HepG2 (cell line): ENCODE data around the gene NCOA3. TPM values are rescaled to one million over a fixed set of nuclear protein-coding genes. Genes with fewer than 3 reads are reported as not detected.

Experiments
- EZH2 ChIP-seq: conservative IDR thresholded peaks from 2 replicates; pipeline ENCODE4 v1.6.1; 2012; ENCODE audit warnings: mild to moderate bottlenecking, low read depth, low read length, moderate library complexity
- GABPA ChIP-seq, 2 experiments: IDR thresholded peaks; 2 replicates each; pipeline ENCODE4 v1.6.1; 2011 to 2016; ENCODE audit warnings: low read depth in 2 of 2, low read length in 1 of 2, missing biosample characterization in 1 of 2, missing genetic modification characterization in 1 of 2
- HNF4A ChIP-seq: sonication (generic); formaldehyde crosslinking; IDR thresholded peaks from 2 replicates; pipeline ENCODE4 v1.4.0; 2020; ENCODE audit warnings: missing genetic modification reagents
- HOXA5 ChIP-seq: sonication (generic); formaldehyde crosslinking; IDR thresholded peaks from 2 replicates; pipeline ENCODE4 v1.4.0; 2020; ENCODE audit warnings: missing genetic modification reagents
- KLF15 ChIP-seq: sonication (generic); formaldehyde crosslinking; IDR thresholded peaks from 2 replicates; pipeline ENCODE4 v1.8.1; 2023; ENCODE audit warnings: borderline replicate concordance, mild to moderate bottlenecking, inconsistent platforms, missing genetic modification reagents, mixed read lengths
- MAF1 ChIP-seq: sonication (generic); formaldehyde crosslinking; IDR thresholded peaks from 2 replicates; pipeline ENCODE4 v1.5.0; 2020; ENCODE audit warnings: missing genetic modification reagents, borderline replicate concordance
- NFIC ChIP-seq: IDR thresholded peaks from 2 replicates; pipeline ENCODE4 v1.6.1; 2012; ENCODE audit warnings: mild to moderate bottlenecking, low read length, inconsistent platforms
- NR2C2 ChIP-seq: sonication (generic); formaldehyde crosslinking; IDR thresholded peaks from 2 replicates; pipeline ENCODE4 v1.4.0; 2020; ENCODE audit warnings: missing genetic modification reagents, mild to moderate bottlenecking, moderate library complexity, borderline replicate concordance
- REPIN1 ChIP-seq: sonication (generic); formaldehyde crosslinking; IDR thresholded peaks from 2 replicates; pipeline ENCODE4 v1.8.0; 2022; ENCODE audit warnings: missing genetic modification reagents, low read depth, mild to moderate bottlenecking, borderline replicate concordance
- SIX4 ChIP-seq: sonication (generic); formaldehyde crosslinking; IDR thresholded peaks from 2 replicates; pipeline ENCODE4 v1.4.0; 2020; ENCODE audit warnings: missing genetic modification reagents
- SP5 ChIP-seq: IDR thresholded peaks from 2 replicates; pipeline ENCODE4 v1.6.1; 2016; ENCODE audit warnings: low read depth, borderline replicate concordance
- SSRP1 ChIP-seq: IDR thresholded peaks from 2 replicates; pipeline ENCODE4 v1.6.1; 2016; ENCODE audit warnings: control low read depth
- THYN1 ChIP-seq: sonication (generic); formaldehyde crosslinking; IDR thresholded peaks from 2 replicates; pipeline ENCODE4 v1.8.1; 2023; ENCODE audit warnings: low read depth, mild to moderate bottlenecking, moderate library complexity, missing genetic modification reagents, borderline replicate concordance
- WIZ ChIP-seq: sonication (generic); formaldehyde crosslinking; IDR thresholded peaks from 2 replicates; pipeline ENCODE4 v1.5.1; 2020; ENCODE audit warnings: mild to moderate bottlenecking, missing genetic modification reagents
- ZNF180 ChIP-seq: sonication (generic); formaldehyde crosslinking; IDR thresholded peaks from 2 replicates; pipeline ENCODE4 v1.4.0; 2020; ENCODE audit warnings: low read depth, missing genetic modification reagents, borderline replicate concordance
- ZNF382 ChIP-seq: sonication (generic); formaldehyde crosslinking; IDR thresholded peaks from 2 replicates; pipeline ENCODE4 v1.5.0; 2020; ENCODE audit warnings: missing genetic modification reagents, mild to moderate bottlenecking, borderline replicate concordance
- ZNF484 ChIP-seq: sonication (generic); formaldehyde crosslinking; IDR thresholded peaks from 2 replicates; pipeline ENCODE4 v1.5.1; 2020; ENCODE audit warnings: mild to moderate bottlenecking, low read depth, missing genetic modification reagents, borderline replicate concordance
- ZNF567 ChIP-seq: sonication (generic); formaldehyde crosslinking; IDR thresholded peaks from 2 replicates; pipeline ENCODE4 v1.8.1; 2023; ENCODE audit warnings: mild to moderate bottlenecking, missing genetic modification reagents, borderline replicate concordance
- ZNF598 ChIP-seq: sonication (generic); formaldehyde crosslinking; IDR thresholded peaks from 2 replicates; pipeline ENCODE4 v1.5.1; 2020; ENCODE audit warnings: mild to moderate bottlenecking, missing genetic modification reagents, borderline replicate concordance
- ZNF850 ChIP-seq: sonication (generic); formaldehyde crosslinking; conservative IDR thresholded peaks from 2 replicates; pipeline ENCODE4 v1.9.0; 2021; ENCODE audit warnings: mild to moderate bottlenecking, missing genetic modification reagents
- ZSCAN21 ChIP-seq: sonication (generic); formaldehyde crosslinking; IDR thresholded peaks from 2 replicates; pipeline ENCODE4 v1.8.0; 2022; ENCODE audit warnings: mild to moderate bottlenecking, missing genetic modification reagents, moderate library complexity, borderline replicate concordance
- polyA plus RNA-seq, 8 experiments: library from polyadenylated mRNA; depleted of rRNA in 3 of 8; stranded (reverse) in 7 of 8; unstranded in 1 of 8; fragments of >200 nt; fragmentation: Illumina TruSeq in 4 of 8; extraction: Trizol in 4 of 8; gene quantifications; 2 replicates each; pipeline versions ENCODE4 v1.2.1 to v1.2.3, GENCODE V29; 2011 to 2016; ENCODE audit warnings: low read depth in 4 of 8, missing spikeins in 1 of 8, mixed read lengths in 1 of 8; ENCODE audit not compliant: insufficient read depth in 1 of 8
- total RNA-seq, 5 experiments: library from RNA; depleted of rRNA; stranded (reverse); fragments of >200 nt; fragmentation: Illumina TruSeq; extraction: Trizol; gene quantifications; 2 replicates each; pipeline ENCODE4 v1.2.3, GENCODE V29; 2016; ENCODE audit warnings: low read depth in 1 of 5
- TF ChIP-seq, protein P1 (sequence below): sonication (generic); formaldehyde crosslinking; IDR thresholded peaks from 2 replicates; pipeline ENCODE4 v1.4.0; 2020; ENCODE audit warnings: missing genetic modification reagents, borderline replicate concordance
- TF ChIP-seq, protein P2 (sequence below): sonication (generic); formaldehyde crosslinking; IDR thresholded peaks from 2 replicates; pipeline ENCODE4 v1.4.0; 2020; ENCODE audit warnings: missing genetic modification reagents

NCOA3 gene
- total and polyA plus RNA-seq, 2 of the 13 experiments (the other 11 are each of a cell fraction or from before 2014, with no cell fraction given): 35.0 to 56.8 TPM

DNA sequence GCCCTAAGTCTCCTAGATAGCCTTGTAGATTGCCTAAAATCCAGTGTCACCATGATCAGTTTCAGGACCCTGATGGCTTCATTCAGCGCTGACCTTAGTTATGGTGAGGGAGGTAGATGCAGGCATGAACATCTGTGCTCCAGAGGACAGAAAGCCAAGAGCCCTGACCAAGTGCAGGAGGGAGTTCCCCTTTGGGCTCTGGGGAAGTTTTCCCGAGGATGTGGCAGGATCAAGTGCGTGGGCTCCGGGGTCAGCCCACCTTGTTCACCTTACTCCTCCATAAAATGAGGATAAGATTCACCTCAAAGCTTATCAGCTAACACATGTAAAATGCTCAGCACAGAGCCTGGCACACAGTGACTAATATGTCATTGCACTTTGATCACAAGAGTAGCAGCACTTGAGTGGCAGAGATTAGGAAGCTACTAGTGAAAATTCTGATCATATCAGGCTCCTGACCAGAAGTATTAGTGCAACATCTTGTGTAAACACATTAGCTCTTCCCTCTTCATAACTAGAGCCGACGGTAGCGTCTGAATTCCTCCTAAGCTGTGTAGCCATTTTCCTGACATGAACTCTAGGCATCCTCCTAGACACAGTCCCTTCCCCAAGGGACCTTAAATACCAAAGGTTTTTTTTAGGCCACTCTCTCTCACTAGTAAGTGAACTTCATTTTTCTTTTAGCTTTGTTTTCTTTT is 158.4 kb downstream of the NCOA3 start (continued):
- no peak for TF ChIP-seq ZNF484 (CRISPR knock-in tag)
- TF ChIP-seq, protein P1, sequence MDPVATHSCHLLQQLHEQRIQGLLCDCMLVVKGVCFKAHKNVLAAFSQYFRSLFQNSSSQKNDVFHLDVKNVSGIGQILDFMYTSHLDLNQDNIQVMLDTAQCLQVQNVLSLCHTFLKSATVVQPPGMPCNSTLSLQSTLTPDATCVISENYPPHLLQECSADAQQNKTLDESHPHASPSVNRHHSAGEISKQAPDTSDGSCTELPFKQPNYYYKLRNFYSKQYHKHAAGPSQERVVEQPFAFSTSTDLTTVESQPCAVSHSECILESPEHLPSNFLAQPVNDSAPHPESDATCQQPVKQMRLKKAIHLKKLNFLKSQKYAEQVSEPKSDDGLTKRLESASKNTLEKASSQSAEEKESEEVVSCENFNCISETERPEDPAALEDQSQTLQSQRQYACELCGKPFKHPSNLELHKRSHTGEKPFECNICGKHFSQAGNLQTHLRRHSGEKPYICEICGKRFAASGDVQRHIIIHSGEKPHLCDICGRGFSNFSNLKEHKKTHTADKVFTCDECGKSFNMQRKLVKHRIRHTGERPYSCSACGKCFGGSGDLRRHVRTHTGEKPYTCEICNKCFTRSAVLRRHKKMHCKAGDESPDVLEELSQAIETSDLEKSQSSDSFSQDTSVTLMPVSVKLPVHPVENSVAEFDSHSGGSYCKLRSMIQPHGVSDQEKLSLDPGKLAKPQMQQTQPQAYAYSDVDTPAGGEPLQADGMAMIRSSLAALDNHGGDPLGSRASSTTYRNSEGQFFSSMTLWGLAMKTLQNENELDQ: no peak
- no peak for TF ChIP-seq ZSCAN21 (CRISPR knock-in tag)
- TF ChIP-seq HOXA5 (CRISPR knock-in tag): peak; percentile 47; the same call in 1 of the 2 replicates
- TF ChIP-seq GABPA (IDR thresholded peaks at IDR 0.05; ENCODE audit: low read depth, low read length): no peak
- no peak for TF ChIP-seq GABPA (CRISPR knock-in tag; IDR thresholded peaks at IDR 0.05; ENCODE audit: low read depth)
- TF ChIP-seq MAF1: no peak
- no peak for TF ChIP-seq ZNF598
- TF ChIP-seq WIZ: no peak
- TF ChIP-seq, protein P2, sequence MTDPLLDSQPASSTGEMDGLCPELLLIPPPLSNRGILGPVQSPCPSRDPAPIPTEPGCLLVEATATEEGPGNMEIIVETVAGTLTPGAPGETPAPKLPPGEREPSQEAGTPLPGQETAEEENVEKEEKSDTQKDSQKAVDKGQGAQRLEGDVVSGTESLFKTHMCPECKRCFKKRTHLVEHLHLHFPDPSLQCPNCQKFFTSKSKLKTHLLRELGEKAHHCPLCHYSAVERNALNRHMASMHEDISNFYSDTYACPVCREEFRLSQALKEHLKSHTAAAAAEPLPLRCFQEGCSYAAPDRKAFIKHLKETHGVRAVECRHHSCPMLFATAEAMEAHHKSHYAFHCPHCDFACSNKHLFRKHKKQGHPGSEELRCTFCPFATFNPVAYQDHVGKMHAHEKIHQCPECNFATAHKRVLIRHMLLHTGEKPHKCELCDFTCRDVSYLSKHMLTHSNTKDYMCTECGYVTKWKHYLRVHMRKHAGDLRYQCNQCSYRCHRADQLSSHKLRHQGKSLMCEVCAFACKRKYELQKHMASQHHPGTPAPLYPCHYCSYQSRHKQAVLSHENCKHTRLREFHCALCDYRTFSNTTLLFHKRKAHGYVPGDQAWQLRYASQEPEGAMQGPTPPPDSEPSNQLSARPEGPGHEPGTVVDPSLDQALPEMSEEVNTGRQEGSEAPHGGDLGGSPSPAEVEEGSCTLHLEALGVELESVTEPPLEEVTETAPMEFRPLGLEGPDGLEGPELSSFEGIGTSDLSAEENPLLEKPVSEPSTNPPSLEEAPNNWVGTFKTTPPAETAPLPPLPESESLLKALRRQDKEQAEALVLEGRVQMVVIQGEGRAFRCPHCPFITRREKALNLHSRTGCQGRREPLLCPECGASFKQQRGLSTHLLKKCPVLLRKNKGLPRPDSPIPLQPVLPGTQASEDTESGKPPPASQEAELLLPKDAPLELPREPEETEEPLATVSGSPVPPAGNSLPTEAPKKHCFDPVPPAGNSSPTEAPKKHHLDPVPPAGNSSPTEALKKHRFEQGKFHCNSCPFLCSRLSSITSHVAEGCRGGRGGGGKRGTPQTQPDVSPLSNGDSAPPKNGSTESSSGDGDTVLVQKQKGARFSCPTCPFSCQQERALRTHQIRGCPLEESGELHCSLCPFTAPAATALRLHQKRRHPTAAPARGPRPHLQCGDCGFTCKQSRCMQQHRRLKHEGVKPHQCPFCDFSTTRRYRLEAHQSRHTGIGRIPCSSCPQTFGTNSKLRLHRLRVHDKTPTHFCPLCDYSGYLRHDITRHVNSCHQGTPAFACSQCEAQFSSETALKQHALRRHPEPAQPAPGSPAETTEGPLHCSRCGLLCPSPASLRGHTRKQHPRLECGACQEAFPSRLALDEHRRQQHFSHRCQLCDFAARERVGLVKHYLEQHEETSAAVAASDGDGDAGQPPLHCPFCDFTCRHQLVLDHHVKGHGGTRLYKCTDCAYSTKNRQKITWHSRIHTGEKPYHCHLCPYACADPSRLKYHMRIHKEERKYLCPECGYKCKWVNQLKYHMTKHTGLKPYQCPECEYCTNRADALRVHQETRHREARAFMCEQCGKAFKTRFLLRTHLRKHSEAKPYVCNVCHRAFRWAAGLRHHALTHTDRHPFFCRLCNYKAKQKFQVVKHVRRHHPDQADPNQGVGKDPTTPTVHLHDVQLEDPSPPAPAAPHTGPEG (CRISPR knock-in tag): no peak; the same call in 1 of the 2 replicates
- no peak for TF ChIP-seq ZNF180
- no peak for TF ChIP-seq REPIN1 (CRISPR knock-in tag)
- no peak for TF ChIP-seq THYN1 (CRISPR knock-in tag)
- TF ChIP-seq ZNF850: no peak
- TF ChIP-seq SP5 (CRISPR knock-in tag): no peak
- no peak for TF ChIP-seq KLF15
- TF ChIP-seq ZNF382 (CRISPR knock-in tag): no peak
- no peak for TF ChIP-seq NR2C2 (CRISPR knock-in tag)
- TF ChIP-seq ZNF567: no peak
- TF ChIP-seq SSRP1 (CRISPR knock-in tag): peak; percentile 73; the same call in 1 of the 2 replicates
- TF ChIP-seq SIX4 (CRISPR knock-in tag): no peak
- TF ChIP-seq EZH2: no peak
- peak; percentile 61 for TF ChIP-seq HNF4A (CRISPR knock-in tag)
- TF ChIP-seq NFIC: no peak
